ENCODE data around the gene POLR2C. TPM values are rescaled to one million over a fixed set of nuclear protein-coding genes. Genes with fewer than 3 reads are reported as not detected.

Gene POLR2C
- total and polyA plus RNA-seq, 10 of the 15 experiments (the other 5 are each of a cell fraction or from before 2014, with no cell fraction given), result 26.9 to 93.0 (median 57.8) TPM

DNA sequence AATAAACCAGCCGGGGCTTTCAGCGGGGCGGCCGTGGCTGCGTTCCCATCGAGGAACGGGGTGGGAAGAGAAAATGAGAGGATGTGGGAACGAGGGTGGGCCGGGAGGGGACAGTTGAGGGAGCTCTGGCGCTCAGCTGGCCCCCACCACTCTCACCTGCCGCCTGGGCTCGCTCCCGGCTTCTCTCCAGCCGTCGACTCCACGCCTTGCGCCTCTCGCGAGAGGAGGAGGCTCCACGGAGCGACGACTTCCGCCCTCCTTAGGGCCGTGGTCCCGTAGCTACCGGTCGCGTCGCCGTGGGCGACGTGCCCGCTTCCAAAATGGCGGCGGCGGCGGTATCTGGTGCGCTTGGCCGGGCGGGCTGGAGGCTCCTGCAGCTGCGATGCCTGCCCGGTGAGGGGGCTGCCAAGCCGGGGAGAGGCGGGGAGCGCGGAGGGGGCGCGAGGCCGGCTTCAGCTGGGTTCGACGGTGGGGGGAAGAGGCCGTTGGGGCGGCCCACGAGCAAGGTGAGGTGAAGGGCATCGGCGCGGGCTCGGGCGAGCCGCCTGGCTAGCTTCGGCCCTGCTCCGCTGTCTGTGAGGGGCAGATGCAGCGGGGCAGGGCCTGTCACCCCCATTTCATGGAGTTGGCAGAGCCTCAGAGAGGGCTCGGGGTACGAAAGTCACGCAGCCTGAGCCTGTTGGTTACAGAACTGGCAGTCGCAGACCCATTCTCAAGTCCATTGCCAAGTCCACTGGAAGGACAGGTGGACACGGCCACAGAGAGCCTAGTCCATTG lies 15.1 kb upstream of the POLR2C start, which contains the start of the genes CIAPIN1 and COQ9 (continued):
- no peak for TF ChIP-seq YBX1 (IDR thresholded peaks at IDR 0.05)
- peak; percentile 55; the same call in 1 of the 2 replicates for TF ChIP-seq NR2C1 (IDR thresholded peaks at IDR 0.05)
- TF ChIP-seq ESRRA (IDR thresholded peaks at IDR 0.05; ENCODE audit: low read length), result no peak
- TF ChIP-seq SIN3A (IDR thresholded peaks at IDR 0.05; ENCODE audit: low read depth, low read length), result peak; percentile 84; the same call in 1 of the 2 replicates
- TF ChIP-seq ZNF24 (IDR thresholded peaks at IDR 0.05), result no peak
- TF ChIP-seq NBN (IDR thresholded peaks at IDR 0.05), result 0 out of 2 replicates have a peak, but pooled peaks have one; percentile 21
- peak; percentile 77 for TF ChIP-seq SIX5 (IDR thresholded peaks at IDR 0.05; ENCODE audit: low read depth, low read length, severe bottlenecking)
- TF ChIP-seq CHD1 (IDR thresholded peaks at IDR 0.05; ENCODE audit: low read depth, low read length), result no peak
- peak; percentile 99 for TF ChIP-seq TAF1 (IDR thresholded peaks at IDR 0.05; ENCODE audit: borderline replicate concordance, low read depth, low read length)
- TF ChIP-seq ETV6 (conservative IDR thresholded peaks at IDR 0.05 in 1 of 2, IDR thresholded peaks at IDR 0.05 in 1 of 2; ENCODE audit: borderline replicate concordance in 1 of 2, low read depth in 1 of 2), result no peak
- TF ChIP-seq ZSCAN29 (IDR thresholded peaks at IDR 0.05), result no peak
- TF ChIP-seq, protein P1, sequence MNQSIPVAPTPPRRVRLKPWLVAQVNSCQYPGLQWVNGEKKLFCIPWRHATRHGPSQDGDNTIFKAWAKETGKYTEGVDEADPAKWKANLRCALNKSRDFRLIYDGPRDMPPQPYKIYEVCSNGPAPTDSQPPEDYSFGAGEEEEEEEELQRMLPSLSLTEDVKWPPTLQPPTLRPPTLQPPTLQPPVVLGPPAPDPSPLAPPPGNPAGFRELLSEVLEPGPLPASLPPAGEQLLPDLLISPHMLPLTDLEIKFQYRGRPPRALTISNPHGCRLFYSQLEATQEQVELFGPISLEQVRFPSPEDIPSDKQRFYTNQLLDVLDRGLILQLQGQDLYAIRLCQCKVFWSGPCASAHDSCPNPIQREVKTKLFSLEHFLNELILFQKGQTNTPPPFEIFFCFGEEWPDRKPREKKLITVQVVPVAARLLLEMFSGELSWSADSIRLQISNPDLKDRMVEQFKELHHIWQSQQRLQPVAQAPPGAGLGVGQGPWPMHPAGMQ (IDR thresholded peaks at IDR 0.05; ENCODE audit: borderline replicate concordance), result peak; percentile 87
- TF ChIP-seq ZNF207 (IDR thresholded peaks at IDR 0.05; ENCODE audit: borderline replicate concordance), result peak; percentile 86; the same call in 1 of the 2 replicates
- peak; percentile 92 for TF ChIP-seq POLR2A (IDR thresholded peaks at IDR 0.05; ENCODE audit: low read depth, low read length)
- TF ChIP-seq GABPA (IDR thresholded peaks at IDR 0.05; ENCODE audit: low read depth), result peak; percentile 77
- TF ChIP-seq RB1 (IDR thresholded peaks at IDR 0.05; ENCODE audit: borderline replicate concordance), result peak; percentile 50; the same call in 1 of the 2 replicates
- TF ChIP-seq MTA2 (IDR thresholded peaks at IDR 0.05; ENCODE audit: low read depth), result no peak
- TF ChIP-seq, protein P2, sequence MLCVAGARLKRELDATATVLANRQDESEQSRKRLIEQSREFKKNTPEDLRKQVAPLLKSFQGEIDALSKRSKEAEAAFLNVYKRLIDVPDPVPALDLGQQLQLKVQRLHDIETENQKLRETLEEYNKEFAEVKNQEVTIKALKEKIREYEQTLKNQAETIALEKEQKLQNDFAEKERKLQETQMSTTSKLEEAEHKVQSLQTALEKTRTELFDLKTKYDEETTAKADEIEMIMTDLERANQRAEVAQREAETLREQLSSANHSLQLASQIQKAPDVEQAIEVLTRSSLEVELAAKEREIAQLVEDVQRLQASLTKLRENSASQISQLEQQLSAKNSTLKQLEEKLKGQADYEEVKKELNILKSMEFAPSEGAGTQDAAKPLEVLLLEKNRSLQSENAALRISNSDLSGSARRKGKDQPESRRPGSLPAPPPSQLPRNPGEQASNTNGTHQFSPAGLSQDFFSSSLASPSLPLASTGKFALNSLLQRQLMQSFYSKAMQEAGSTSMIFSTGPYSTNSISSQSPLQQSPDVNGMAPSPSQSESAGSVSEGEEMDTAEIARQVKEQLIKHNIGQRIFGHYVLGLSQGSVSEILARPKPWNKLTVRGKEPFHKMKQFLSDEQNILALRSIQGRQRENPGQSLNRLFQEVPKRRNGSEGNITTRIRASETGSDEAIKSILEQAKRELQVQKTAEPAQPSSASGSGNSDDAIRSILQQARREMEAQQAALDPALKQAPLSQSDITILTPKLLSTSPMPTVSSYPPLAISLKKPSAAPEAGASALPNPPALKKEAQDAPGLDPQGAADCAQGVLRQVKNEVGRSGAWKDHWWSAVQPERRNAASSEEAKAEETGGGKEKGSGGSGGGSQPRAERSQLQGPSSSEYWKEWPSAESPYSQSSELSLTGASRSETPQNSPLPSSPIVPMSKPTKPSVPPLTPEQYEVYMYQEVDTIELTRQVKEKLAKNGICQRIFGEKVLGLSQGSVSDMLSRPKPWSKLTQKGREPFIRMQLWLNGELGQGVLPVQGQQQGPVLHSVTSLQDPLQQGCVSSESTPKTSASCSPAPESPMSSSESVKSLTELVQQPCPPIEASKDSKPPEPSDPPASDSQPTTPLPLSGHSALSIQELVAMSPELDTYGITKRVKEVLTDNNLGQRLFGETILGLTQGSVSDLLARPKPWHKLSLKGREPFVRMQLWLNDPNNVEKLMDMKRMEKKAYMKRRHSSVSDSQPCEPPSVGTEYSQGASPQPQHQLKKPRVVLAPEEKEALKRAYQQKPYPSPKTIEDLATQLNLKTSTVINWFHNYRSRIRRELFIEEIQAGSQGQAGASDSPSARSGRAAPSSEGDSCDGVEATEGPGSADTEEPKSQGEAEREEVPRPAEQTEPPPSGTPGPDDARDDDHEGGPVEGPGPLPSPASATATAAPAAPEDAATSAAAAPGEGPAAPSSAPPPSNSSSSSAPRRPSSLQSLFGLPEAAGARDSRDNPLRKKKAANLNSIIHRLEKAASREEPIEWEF (IDR thresholded peaks at IDR 0.05; ENCODE audit: insufficient replicate concordance, low read depth, low read length), result no peak
- TF ChIP-seq MEF2A (IDR thresholded peaks at IDR 0.05; ENCODE audit: insufficient read depth, low read depth, low read length), result 0 out of 2 replicates have a peak, but pooled peaks have one; percentile 40
- peak; percentile 91 for TF ChIP-seq LARP7 (IDR thresholded peaks at IDR 0.05)
- TF ChIP-seq GATAD2B (conservative IDR thresholded peaks at IDR 0.05; ENCODE audit: low read depth), result peak; percentile 80; the same call in 1 of the 2 replicates
- TF ChIP-seq CREM (IDR thresholded peaks at IDR 0.05; ENCODE audit: low read depth), result peak; percentile 95
- TF ChIP-seq, protein P3, sequence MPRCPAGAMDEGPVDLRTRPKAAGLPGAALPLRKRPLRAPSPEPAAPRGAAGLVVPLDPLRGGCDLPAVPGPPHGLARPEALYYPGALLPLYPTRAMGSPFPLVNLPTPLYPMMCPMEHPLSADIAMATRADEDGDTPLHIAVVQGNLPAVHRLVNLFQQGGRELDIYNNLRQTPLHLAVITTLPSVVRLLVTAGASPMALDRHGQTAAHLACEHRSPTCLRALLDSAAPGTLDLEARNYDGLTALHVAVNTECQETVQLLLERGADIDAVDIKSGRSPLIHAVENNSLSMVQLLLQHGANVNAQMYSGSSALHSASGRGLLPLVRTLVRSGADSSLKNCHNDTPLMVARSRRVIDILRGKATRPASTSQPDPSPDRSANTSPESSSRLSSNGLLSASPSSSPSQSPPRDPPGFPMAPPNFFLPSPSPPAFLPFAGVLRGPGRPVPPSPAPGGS (IDR thresholded peaks at IDR 0.05; ENCODE audit: borderline replicate concordance, insufficient read depth, low read depth, low read length, poor library complexity, severe bottlenecking), result no peak
- peak; percentile 92 for TF ChIP-seq MXI1 (IDR thresholded peaks at IDR 0.05; ENCODE audit: low read depth, low read length)
